SU-DHL-6 (cell line): Measurements from ENCODE around the gene EYA3.
A peak's percentile ranks its signal among the peaks of the same experiment; 100 is the strongest.

ENCODE experiments used
- H2AFZ ChIP-seq: fragments of 200-600 bp; sonication (generic); 2 replicates; pipeline ENCODE4 v1.6.1; 2014; ENCODE audit warnings: low read depth, mild to moderate bottlenecking, moderate library complexity, mixed read lengths, antibody characterized with exemption, low read length; ENCODE audit not compliant: severe bottlenecking
- H3F3A ChIP-seq: fragments of 200-600 bp; shearing (Covaris generic); 2 replicates; pipeline ENCODE4 v1.6.0; 2016; ENCODE audit warnings: antibody characterized with exemption, mild to moderate bottlenecking; ENCODE audit not compliant: insufficient read depth
- H3K27ac ChIP-seq: fragments of 200-600 bp; sonication (generic); 2 replicates; pipeline ENCODE4 v1.5.1; 2016; ENCODE audit warnings: low read depth, mild to moderate bottlenecking, low read length, moderate library complexity, mixed read lengths
- H3K27me3 ChIP-seq: fragments of 200-600 bp; sonication (generic), shearing (Covaris generic); 2 replicates; pipeline ENCODE4 v1.6.0; 2014; ENCODE audit warnings: mild to moderate bottlenecking, low read length
- H3K36me3 ChIP-seq: fragments of 200-600 bp; sonication (generic); 2 replicates; pipeline ENCODE4 v1.6.1; 2014; ENCODE audit warnings: mild to moderate bottlenecking, low read length, mixed read lengths
- H3K4me2 ChIP-seq: fragments of 300-600, 200-600 bp; shearing (Covaris generic), sonication (generic); 2 replicates; pipeline ENCODE4 v1.6.0; 2014; ENCODE audit warnings: low read length, low read depth, mild to moderate bottlenecking; ENCODE audit not compliant: poor library complexity, severe bottlenecking
- H3K4me3 ChIP-seq: fragments of 200-600 bp; sonication (generic); 2 replicates; pipeline ENCODE4 v1.5.1; 2014; ENCODE audit warnings: antibody characterized with exemption, low read length, mild to moderate bottlenecking, mixed read lengths; ENCODE audit not compliant: insufficient read depth, poor library complexity, severe bottlenecking
- H3K79me2 ChIP-seq: fragments of 200-600 bp; sonication (generic); 2 replicates; pipeline ENCODE4 v1.6.1; 2014; ENCODE audit warnings: mild to moderate bottlenecking, low read length, moderate library complexity; ENCODE audit not compliant: insufficient read depth
- H3K9ac ChIP-seq: fragments of 200-600 bp; sonication (generic); 2 replicates; pipeline ENCODE4 v1.7.0; 2014; ENCODE audit warnings: mild to moderate bottlenecking, low read length
- H3K9me2 ChIP-seq: fragments of 200-600 bp; sonication (generic); replicated peaks from 2 replicates; pipeline ENCODE4 v1.6.1; 2014; ENCODE audit warnings: low read length; ENCODE audit not compliant: insufficient read depth
- H3K9me3 ChIP-seq: fragments of 200-600 bp; sonication (generic); 2 replicates; pipeline ENCODE4 v1.6.1; 2014; ENCODE audit warnings: low read length, mixed read lengths; ENCODE audit not compliant: insufficient read depth
- H4K20me1 ChIP-seq: fragments of 200-600 bp; sonication (generic); 2 replicates; pipeline ENCODE4 v1.6.1; 2014; ENCODE audit warnings: low read depth, mild to moderate bottlenecking, antibody characterized with exemption, low read length, moderate library complexity, mixed read lengths
- EZH2phosphoT487 ChIP-seq: fragments of 200-600 bp; sonication (generic), shearing (Covaris generic); conservative IDR thresholded peaks from 2 replicates; pipeline ENCODE4 v1.6.1; 2018; ENCODE audit warnings: mild to moderate bottlenecking, antibody characterized with exemption, low read length, moderate library complexity, mixed read lengths
- TF ChIP-seq, protein P1 (sequence below): fragments of 200-600 bp; sonication (generic); IDR thresholded peaks from one replicate; pipeline ENCODE4 v1.5.1; 2017; ENCODE audit warnings: antibody characterized with exemption, mild to moderate bottlenecking, low read length, moderate library complexity; ENCODE audit not compliant: insufficient read depth, poor library complexity, severe bottlenecking

The EYA3 gene

DNA sequence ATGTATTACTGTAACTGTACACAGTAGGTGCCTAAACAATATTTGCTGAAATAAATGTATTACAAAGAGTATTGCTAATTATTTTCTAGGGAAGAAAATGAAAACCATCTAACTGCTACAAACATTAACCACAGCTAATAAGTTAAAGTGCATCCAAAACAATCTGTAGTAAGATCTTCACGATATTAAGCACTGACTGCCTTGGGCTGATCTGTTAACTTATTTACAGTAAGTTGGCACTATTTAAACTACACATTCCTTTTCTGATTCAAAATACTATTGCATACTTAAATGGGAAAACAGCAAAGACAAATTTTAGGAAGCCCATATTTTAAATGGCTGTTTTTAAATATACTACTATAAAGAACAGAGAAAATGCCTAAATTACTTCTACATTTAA lies 4.5 kb downstream of the EYA3 start:
- peaks cover 30% of the 10 kb centered on the region; the same call in 1 of the 2 replicates for H3F3A ChIP-seq
- H3K4me3 ChIP-seq: peak overlapping the region; percentile 30
- H4K20me1 ChIP-seq: no peaks in the 10 kb centered on the region
- no peaks in the 10 kb centered on the region for H3K9me3 ChIP-seq
- no peak overlapping the region for H2AFZ ChIP-seq
- no peaks in the 10 kb centered on the region for H3K9me2 ChIP-seq
- no peaks in the 10 kb centered on the region for H3K27me3 ChIP-seq
- H3K79me2 ChIP-seq: peaks cover 92% of the 10 kb centered on the region
- peak overlapping the region; percentile 9; the same call in 1 of the 2 replicates for H3K9ac ChIP-seq
- H3K27ac ChIP-seq: peak overlapping the region; percentile 47
- peaks cover 7% of the 10 kb centered on the region for H3K36me3 ChIP-seq
- TF ChIP-seq EZH2phosphoT487: no peak
- TF ChIP-seq, protein P1, sequence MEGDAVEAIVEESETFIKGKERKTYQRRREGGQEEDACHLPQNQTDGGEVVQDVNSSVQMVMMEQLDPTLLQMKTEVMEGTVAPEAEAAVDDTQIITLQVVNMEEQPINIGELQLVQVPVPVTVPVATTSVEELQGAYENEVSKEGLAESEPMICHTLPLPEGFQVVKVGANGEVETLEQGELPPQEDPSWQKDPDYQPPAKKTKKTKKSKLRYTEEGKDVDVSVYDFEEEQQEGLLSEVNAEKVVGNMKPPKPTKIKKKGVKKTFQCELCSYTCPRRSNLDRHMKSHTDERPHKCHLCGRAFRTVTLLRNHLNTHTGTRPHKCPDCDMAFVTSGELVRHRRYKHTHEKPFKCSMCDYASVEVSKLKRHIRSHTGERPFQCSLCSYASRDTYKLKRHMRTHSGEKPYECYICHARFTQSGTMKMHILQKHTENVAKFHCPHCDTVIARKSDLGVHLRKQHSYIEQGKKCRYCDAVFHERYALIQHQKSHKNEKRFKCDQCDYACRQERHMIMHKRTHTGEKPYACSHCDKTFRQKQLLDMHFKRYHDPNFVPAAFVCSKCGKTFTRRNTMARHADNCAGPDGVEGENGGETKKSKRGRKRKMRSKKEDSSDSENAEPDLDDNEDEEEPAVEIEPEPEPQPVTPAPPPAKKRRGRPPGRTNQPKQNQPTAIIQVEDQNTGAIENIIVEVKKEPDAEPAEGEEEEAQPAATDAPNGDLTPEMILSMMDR: no peak
- peak overlapping the region; percentile 66 for H3K4me2 ChIP-seq

DNA sequence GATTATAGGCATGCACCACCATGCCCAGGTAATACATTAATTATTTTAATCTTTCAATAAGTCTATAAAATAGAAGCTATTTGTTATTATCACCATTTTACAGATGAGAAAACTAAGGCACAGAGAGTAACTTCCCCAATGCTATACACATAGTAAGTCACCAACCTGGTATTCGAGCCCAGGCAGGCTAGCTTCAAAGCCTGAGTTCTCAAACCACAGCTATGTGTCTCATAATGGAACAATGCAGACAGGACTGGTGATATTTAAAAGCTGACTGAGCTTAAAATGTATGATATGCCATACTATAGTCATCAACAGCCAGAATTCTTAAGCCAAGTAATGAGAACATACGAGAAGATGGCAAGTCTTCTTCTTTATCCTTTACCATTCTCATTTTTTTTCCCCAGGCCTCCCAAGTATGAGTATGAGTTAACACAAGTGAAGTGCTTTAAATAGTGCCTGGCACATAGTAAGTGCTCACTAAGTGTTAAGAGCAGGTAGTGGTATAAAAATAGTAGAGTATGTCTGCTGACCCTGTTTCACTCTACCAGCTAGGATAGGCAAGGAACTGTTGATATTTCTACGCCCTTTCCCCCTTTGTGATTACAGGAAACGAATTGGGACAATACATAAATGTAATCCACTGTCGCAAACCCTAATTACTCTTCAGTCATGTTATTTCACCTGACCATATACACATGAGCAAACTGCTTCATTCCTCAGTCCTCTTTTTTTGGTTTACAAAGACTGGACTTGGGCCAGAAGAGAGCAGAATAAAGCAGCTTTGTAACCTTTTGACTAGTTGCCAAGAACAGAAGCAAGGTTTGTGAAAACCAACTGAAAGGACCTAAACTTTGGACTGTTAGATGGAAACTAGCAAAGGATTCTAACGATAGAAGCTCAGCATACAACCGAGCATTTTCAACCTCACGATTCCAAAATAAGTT lies 9.5 kb downstream of the EYA3 start:
- TF ChIP-seq, protein P1: no peak
- no peak for TF ChIP-seq EZH2phosphoT487
- no peak overlapping the region for H2AFZ ChIP-seq
- H3K9me2 ChIP-seq: no peaks in the 10 kb centered on the region
- H3K36me3 ChIP-seq: peaks cover 12% of the 10 kb centered on the region
- H3K9ac ChIP-seq: no peak overlapping the region
- peak overlapping the region; percentile 48 for H3K27ac ChIP-seq
- H3K79me2 ChIP-seq: peaks cover 100% of the 10 kb centered on the region
- H3K27me3 ChIP-seq: no peaks in the 10 kb centered on the region
- H3F3A ChIP-seq: peaks cover 47% of the 10 kb centered on the region
- H3K9me3 ChIP-seq: no peaks in the 10 kb centered on the region
- peaks cover 5% of the 10 kb centered on the region; the same call in 1 of the 2 replicates for H4K20me1 ChIP-seq
- no peak overlapping the region for H3K4me3 ChIP-seq
- peak overlapping the region; percentile 8 for H3K4me2 ChIP-seq

DNA sequence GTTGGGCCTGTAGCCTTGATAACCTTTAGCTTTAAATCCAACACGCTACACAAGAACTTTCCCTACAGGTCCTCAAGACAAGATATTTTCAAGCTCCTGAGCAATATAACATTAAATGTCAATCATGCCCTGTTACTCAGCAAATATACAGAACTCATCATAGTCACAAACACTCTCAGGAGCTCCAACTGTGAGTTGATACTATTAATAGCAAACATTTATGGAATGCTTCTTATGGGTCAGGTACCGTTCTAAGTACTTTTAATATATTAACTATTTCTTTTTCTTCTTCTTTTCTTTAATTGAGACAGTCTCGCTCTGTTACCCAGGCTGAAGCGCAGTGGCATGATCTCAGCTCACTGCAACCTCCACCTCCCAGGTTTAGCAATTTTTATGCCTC lies 10.1 kb downstream of the EYA3 start:
- Histone ChIP-seq H3F3A (peaks cover 53% of the 10 kb centered on the region), H2AFZ (no peak overlapping the region), H4K20me1 (peaks cover 5% of the 10 kb centered on the region; the same call in 1 of the 2 replicates), H3K4me2 (no peak overlapping the region), H3K27me3 (no peaks in the 10 kb centered on the region), H3K4me3 (no peak overlapping the region), H3K27ac (peak overlapping the region; percentile 48; the same call in 1 of the 2 replicates), H3K79me2 (peaks cover 100% of the 10 kb centered on the region), H3K9me3 (no peaks in the 10 kb centered on the region), H3K9ac (no peak overlapping the region), H3K9me2 (no peaks in the 10 kb centered on the region), H3K36me3 (peaks cover 12% of the 10 kb centered on the region)
- TF ChIP-seq, protein P1: no peak
- TF ChIP-seq EZH2phosphoT487: no peak
